GM19455 (cell line): ENCODE data around the gene NINJ2.

Experiments used
- ATAC-seq: cut with Tn5 transposase; IDR thresholded peaks from one replicate; pipeline ENCODE4 v1.9.1; 2021; ENCODE audit not compliant: unreplicated experiment

The NINJ2 gene

DNA sequence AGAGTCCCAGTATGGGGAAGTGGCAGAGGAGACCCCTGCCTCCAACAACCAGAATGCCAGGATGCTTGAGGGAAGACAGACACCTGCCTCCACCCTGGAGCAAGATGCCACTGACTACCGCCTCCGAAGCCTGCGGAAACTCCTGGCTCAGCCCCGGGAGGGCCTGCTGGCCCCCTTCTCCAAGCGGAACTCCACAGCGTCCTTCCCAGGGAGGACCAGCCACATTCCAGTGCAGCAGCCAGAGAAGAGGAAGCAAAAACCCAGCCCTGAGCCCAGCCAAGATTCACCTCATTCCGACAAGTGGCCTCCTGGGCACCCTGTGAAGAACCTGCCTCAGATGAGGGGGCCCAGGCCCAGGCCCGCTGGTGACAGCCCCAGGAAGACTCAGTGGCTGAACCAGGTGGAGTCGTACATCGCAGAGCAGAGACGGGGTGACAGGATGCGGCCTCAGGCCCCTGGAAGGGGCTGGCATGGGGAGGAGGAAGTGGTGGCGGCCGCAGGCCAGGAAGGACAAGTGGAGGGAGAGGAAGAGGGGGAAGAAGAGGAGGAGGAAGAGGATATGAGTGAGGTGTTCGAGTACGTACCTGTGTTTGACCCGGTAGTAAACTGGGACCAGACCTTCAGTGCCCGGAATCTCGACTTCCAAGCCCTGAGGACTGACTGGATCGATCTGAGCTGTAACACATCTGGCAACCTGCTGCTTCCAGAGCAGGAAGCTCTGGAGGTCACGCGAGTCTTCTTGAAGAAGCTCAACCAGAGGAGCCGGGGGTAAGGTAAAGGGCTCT lies 109.8 kb downstream of the NINJ2 start:
- peak; percentile 80 for ATAC-seq

DNA sequence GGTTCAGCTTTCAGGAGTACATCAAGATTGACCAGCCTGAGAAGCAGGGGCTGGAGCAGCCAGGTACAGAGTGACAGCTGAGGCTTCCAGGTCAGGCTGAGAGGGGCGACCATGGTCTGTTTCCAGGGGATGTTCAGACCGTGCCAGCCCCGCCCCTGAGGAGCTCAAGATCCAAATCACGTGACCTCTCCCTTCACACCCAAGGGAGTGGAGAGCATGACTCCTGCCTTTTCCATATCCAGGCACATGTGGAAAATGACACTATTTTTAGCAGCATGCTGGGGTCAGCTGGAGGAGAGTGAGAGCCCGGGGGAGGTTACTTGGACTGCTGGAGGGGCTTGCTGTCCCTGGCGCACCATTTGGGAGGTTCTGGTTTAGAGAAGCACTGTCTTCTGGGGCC lies 110.8 kb downstream of the NINJ2 start:
- ATAC-seq: no peak

DNA sequence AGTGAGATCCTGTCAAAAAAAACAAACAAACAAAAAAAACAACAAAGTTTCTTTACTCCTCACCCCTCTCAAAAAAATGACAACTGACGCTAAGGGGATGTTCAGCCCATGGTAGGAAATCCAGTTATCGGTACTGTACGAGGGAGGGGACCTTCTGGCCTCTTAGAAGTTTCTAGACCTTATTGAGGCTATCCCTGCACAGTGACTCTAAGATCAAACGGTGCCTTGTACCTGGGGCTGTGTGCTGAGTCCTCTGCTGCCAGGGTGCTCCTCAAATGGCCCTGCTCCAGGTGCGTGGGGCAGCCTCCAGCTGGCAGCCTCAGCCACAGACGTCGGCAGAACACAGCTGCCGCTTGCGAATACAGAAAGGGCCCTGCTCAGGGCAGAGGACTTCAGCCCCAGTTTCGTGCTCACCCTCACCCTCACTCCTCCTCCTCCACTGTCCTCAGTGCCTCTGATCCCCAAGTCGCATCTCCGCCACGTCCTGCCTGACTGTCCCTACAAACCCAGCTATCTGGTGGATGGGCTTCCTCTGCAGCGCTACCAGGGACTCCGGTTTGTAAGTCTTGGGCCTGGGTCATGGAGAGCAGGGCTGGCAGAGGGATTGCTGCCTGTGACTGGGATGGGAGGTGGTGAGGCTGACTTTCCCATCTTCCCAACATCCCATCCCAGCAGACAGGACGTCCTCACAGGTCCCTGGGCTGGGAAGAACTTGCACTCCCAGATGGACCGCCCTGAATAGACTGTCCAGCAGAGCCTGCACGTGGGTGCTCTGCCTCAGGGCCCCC lies 112.6 kb downstream of the NINJ2 start:
- ATAC-seq: no peak

DNA sequence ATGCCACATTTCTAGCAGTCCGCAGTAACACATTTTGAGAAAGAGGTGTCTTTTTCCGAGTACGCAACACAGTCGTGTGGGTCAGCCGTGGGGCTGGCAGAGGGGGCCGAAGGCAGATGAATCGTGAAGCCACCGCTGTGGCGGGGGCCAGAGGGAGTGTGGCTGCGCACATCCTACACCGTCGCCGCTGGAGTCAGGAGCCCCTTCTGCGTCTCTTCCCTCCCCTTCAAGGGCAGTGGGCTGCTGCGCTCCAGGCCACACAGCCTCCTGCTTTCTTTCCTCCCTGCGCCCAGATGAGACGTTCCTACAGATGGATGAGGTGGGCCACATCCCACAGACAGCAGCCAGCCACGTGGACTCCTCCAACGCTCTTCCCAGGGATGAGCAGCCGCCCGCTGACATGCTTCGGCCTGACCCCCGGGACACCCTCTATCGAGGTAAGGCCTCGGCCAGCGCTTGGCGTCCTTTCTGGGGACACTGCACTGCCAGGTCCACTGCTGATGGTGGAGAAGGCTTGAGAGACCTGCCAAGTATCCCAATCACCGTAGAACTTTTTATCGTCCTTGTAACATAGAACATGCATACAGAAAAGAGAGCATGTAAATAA lies 113.7 kb downstream of the NINJ2 start:
- no peak for ATAC-seq

DNA sequence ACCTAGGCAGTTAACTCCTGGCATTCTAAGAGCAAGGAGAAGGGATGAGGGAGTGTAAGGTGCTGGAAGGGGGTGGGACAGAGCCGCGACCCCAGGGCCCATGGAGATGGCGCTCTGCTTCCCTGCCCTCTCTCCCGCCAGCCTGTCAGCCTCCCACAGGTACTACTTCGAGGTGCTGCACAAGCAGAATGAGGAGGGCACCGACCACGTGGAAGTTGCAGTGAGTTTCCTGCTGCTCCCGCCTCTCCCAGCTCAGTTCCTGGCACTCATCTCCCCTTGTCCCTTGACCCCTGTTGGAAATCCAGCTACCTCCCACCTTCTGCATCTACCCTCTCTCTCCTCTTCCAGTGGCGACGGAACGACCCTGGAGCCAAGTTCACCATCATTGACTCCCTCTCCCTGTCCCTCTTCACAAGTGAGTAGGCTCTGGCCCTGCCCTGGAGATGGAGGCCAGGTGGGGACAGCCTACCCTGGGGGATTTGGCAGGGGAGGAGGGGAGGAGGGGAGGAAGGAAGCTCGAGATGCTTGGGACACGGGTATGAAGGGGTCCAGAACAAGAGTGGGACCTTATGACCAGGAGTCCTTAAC lies 115.3 kb downstream of the NINJ2 start:
- ATAC-seq: no peak

DNA sequence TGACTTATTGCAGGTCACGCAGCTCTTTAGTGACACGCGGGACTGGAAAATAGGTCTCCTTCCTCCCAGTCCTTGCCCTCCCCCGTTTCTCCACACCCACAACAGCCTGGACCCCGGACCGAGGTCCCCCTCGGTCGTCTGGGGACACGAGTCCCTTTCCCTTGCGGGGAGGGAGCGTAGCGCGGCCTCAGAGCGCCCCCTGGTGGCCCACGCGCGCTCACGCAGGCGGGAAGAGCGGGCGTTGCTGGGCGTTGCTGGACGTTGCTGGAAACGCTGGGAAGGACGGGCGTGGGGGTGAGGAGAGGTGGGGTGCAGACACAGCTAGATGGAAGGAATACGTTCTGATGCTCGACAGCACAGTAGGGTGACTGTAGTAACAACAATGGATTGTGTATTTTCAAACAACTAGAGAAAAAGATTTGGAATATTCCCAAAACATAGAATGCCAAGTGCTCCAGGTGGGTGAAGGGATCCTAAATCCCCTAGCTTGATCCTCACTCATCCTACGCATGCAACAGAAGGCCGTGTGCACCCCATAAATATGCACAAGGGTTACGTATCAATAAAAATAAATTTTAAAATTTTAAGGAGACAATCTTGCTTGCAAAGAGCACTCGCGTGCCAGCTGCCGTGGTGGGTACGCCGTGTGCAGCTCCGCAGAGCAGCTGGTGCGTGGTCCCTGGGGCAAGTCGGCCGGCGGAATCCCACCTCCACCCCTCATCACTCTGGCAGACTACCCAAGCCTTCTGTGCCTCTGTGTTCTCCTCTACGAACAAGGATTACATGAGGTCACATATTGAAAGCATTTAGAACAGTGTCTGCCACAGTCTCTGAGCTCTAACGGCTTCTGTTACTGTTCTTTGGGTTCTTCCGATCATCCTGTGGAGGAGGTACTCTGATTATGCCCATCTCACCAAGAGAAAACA lies 116.1 kb downstream of the NINJ2 start:
- no peak for ATAC-seq

DNA sequence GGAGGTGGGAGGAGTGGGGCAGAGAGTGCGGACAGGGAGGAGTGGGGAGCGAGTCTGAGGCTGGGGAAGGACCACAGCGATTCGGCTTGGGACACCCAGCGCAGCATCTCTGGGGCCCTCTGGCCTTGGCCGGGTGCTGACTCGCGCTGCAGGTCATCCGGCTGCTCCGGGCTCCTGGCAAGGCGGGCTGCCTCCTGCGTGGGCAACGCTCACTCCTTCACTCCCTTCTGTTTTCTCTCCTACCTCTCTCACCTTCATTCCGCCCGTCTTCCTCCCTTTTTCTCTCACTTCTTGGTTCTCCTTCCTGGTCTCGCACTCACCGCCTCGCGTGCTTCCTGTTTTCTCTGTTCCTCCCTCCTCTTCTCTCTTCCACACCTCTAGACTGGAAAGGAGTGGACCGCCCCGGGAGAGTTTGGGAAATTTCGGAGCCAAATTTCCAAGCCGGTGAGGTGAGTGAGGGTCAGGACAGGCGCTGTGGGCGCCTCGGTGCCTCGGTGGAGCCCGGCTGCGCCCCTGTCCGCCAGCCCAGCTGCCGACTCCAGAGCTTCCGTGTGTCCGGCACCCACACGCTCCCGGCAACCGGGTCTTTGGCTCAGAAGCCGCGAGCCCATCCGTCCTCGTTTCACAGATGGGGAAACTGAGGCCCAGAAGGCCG lies 116.9 kb downstream of the NINJ2 start:
- no peak for ATAC-seq

DNA sequence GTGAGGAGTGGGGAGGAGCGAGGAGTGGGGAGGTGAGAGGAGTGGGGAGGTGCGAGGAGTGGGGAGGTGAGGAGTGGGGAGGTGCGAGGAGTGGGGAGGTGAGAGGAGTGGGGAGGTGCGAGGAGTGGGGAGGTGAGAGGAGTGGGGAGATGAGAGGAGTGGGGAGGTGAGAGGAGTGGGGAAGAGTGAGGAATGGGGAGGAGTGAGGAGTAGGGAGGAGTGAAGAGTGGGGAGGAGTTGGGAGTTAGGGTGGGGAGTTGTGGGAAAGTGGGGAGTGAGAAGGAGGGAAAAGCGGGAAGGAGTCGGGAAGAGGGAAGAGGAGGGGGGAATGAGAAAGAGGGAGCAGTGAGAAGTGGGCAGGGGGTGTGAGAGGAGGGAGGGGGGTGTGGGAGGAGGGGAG lies 117.4 kb downstream of the NINJ2 start:
- no peak for ATAC-seq

DNA sequence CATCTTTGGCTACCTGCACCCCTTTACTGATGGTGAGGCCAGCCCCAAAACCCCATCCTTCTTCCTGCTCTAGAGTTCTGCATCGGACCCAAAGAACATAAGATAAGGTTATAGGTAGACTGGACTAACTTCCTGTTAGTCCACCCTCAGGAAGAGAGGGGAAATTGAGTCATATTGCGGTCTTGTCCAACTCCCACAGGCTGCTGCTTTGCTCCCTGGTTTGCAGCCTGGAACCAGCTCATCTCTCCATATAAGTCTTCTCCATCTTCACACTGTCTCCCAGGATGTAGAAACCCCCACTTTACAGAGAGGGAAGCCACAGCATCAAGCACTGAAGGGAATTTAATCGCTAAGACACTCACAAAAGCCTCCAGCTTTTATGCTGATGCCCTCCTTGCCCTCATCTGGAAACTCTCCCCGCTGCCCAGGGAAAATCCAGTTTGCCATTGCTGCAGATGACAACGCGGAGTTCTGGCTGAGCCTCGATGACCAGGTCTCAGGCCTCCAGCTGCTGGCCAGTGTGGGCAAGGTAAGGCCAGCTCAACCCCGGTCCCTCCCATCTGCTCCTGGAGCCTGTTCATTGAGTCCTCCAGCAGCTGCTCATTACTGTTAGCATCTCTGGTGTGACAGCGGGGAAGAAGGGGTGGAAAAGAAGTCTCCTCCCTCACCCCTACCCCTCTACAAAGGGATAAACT lies 118.2 kb downstream of the NINJ2 start:
- no peak for ATAC-seq

DNA sequence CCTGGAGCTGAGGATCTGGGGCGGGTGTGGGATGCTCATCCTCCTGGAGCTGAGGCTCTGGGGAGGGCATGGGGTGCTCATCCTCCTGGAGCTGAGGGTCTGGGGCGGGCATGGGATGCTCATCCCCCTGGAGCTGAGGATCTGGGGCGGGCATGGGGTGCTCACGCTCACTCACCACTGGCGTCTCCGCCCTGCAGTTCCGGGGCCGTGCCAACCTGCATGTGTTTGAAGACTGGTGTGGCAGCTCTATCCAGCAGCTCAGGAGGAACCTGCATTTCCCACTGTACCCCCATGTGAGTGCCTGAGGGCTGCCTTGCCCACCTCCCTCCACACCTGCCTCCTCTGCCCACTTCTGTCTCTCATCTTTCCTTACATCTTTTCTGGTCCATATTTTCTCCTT lies 119.1 kb downstream of the NINJ2 start:
- ATAC-seq: no peak

DNA sequence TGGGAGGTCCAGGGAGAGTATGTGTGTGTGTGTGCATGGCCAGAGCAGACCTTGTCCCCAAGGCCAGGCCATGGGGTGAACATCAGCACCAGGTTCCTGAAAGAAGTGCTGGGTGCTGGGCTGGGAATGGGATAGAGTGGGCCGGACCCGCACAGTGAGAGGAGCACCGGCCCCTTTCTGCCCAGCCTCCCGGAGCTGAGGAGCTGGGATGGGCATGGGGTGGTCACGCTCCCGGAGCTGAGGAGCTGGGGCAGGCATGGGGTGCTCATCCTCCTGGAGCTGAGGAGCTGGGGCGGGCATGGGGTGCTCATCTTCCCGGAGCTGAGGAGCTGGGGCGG lies 120.2 kb downstream of the NINJ2 start:
- no peak for ATAC-seq

DNA sequence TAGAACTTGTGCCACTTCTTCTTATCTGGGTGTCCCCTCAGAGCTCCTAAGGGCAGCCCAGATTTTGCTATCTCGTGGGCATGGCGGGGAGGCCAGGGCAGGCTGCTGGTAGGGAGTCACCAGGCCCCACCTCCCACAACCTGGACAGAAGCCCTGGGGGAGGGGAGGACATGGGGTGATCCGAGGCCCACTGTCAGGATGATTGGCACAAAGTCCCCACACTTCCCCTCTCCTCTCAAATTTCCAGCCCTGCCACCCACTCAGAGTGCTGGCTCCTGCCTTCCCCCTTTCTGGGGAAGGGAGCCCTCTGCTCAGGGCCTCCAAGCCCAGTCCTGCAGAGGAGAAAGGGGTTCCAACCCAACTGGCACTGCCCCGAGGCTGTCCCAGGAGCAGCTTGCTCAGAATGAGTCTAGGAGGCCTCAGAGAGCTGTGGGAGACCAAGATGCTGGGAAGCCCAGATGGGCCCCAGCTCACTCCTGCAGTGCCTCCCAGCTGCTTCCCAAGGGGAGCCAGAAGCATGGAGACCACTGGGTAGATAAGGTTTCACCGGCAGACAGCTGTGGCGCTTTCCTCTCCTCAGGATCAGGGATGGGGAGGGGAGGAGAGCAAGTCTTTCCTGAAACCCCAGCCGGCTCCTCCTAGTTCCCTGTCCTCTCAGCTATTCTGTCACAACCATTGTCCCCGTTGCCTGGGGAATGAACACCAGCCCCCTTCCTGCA lies 120.7 kb downstream of the NINJ2 start:
- ATAC-seq: no peak

DNA sequence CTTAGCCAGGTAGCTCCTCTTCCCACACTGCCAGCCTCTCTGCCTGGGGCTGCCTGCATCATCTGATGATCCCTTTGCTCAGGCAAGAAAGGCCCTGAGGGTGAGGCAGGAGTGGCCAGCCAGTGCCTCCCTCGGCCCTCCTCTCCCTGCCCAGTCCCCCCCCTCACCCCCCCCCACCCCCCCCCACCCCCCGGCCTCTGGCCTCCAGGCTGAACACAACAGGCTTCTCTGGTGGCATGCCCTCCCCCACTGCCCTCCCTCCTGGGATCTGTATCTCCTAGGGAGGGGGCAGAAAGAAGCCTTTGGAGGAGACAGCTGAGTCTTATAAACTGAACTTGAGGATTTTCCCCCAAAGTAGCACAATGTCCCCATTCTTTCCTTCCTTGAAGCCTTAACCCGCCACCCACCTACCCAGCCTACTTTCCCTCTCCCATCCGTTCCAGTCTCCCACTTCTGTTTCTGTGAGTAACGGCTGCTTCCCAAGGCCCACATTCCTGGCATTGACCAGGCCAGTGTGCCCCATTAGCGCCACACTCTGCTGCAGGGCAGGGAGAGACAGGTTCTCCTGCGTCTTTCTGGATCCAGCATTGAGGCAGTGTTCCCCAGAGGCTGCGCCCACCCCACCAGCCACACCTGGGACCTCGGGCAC lies 121.4 kb downstream of the NINJ2 start:
- ATAC-seq: no peak

DNA sequence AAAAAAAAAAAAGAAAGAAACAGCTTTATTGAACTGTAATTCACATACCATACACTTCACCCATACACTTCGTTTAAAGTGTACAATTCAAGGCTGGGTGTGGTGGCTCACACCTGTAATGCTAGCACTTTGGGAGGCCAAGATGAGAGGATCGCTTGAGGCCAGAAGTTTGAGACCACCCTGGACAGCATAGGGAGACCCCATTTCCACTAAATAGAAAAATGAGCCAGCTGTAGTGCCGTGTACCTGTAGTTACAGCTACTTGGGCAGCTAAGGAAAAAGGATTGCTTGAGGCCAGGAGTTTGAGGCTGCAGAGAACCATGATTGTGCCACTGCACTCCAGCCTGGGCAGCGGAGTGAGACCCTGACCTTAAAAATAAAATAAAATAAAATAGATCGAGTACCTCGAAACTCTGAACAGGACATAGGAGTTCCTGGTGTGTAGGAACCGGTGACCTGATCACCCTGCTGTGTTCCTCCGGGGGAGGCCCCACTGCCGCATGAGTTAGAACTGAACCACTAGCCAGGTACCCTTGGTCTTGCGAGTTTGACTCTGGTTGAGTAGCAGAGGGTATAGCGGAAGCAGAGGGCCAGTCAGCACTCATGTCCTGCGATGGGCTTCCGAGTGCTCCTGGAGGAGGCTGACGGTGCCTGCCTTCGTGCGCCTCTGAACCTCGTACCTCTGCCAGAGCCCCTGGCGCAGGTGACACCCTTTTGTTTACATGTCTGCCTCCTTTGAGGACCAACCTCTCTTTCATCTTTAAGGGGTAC lies 123.5 kb downstream of the NINJ2 start:
- no peak for ATAC-seq

DNA sequence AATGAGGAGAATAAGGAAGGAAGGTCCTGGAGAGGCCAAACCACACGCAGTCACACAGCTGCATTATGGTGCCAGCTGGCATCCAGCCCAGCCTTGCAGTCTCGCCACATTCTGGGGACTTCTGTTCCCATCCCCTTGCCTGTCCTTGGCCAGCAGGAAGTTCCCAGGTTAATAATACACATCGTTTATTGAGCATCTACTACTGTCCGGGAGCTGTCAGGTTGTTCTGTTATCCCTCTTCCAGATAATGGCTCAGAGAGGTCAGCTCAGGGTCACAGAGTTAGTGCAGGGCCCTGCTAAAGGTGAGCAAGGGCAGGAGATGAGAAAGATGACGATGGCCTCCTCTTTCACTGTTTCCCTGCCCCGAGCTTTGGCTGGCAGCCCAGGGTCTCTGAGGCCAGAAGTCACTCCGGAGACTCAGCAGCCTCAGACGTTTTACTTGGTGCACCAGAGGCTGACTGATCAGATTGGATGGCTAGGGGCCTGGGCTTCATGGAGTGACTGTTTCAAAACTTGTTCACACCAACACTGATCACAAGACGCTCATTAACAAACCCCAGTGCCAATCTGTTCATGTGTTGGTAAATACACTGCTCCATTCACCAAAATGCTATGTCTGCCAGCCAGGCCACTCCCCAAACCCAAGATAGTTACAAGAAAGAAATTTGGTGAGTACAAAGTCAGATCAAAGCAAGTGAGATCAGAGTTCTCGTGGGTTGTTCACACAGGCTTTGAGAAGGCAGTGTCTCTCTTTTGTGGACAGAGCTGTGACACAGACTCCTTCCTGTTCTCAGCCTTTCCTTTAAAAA lies 124.3 kb downstream of the NINJ2 start:
- no peak for ATAC-seq

DNA sequence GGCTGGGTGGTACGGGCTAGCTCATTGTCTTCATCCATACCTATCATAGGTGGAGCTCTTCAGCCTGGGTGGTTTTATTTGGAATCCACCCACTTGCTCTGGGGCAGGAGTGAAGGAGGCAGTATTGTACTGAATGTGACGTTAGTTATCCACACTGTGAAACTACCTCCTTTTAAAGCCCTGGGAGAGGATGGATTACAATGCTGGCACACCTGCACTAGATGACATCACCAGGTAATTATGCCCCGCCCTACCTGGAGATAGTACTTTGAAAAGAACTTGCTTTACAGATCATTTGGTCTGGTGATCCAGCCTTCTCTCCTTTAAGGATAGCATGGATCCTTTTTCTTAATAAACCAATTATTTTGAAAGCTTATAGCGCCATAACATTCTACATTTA lies 125.5 kb downstream of the NINJ2 start:
- ATAC-seq: no peak

DNA sequence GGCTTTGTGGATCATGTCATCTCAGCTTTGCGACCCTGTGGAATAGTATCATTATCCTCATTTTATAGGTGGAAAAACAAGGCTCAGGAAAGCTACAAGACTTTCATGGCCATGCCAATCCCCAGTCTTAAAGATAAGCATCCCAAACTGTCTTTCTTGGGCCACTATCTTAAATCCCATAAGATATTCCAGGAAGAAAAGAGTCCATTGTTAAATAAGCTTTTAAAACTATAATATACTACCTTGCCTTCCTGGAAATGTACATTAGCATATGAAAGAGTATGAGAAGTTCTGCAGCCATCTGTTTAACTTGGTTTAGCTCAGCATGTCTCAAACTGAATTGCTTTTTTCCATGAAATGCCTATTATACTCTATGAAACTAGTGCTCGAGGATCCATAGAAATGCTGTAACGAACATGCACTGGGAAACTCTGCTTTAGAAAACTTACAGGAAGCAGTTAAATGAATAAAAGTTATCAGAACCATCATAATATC lies 126.4 kb downstream of the NINJ2 start:
- ATAC-seq: no peak
